GM12873 (cell line): ENCODE results near the gene MMP20.

Experiments used
- CTCF ChIP-seq: IDR thresholded peaks from 2 replicates; pipeline ENCODE4 v1.5.1; 2012; ENCODE audit warnings: low read depth, mild to moderate bottlenecking, moderate library complexity, low read length, control low read depth; ENCODE audit not compliant: insufficient read depth; ENCODE audit errors: missing control alignments

MMP20 gene

GRCh38 chr11:102625177-102625576 is at the start of gene MMP20:
Gene MMP20 (minus strand): TSS chr11:102625332. CDS start chr11:102625319, 13 bp downstream.
- no peak for TF ChIP-seq CTCF

GRCh38 chr11:102669664-102670063 is 44.5 kb upstream of the MMP20 start:
- no peak for TF ChIP-seq CTCF

GRCh38 chr11:102666331-102666957 is 41.3 kb upstream of the MMP20 start:
- TF ChIP-seq CTCF = peak; percentile 84

GRCh38 chr11:102664001-102664752 is 39.0 kb upstream of the MMP20 start:
- peak; percentile 63 for TF ChIP-seq CTCF

GRCh38 chr11:102662607-102663006 is 37.5 kb upstream of the MMP20 start:
- TF ChIP-seq CTCF = no peak

GRCh38 chr11:102661040-102661439 is 35.9 kb upstream of the MMP20 start:
- no peak for TF ChIP-seq CTCF

GRCh38 chr11:102656528-102656927 is 31.4 kb upstream of the MMP20 start:
- no peak for TF ChIP-seq CTCF
